Cardiac fibroblast (primary cell): ENCODE results near the gene CADM2.

ENCODE experiments used
- DNase-seq, 2 donors: peaks; one replicate each; pipeline versions ENCODE4 v3.0.0 to v3.0.0-alpha.2; 2010; ENCODE audit warnings: low read depth in 2 of 2
- H3K4me3 ChIP-seq, 2 donors: replicated peaks in 1 of 2; 1 replicate in 1 of 2; 2 replicates in 1 of 2; pipeline ENCODE4 v1.5.1; 2011; ENCODE audit warnings: low read depth in 2 of 2, low read length in 2 of 2, mild to moderate bottlenecking in 2 of 2, moderate library complexity in 1 of 2
- TF ChIP-seq, protein P1 (sequence below): IDR thresholded peaks from one replicate; pipeline ENCODE4 v1.5.1; 2011; ENCODE audit warnings: low read depth, mild to moderate bottlenecking, low read length, inconsistent platforms

CADM2 gene

DNA sequence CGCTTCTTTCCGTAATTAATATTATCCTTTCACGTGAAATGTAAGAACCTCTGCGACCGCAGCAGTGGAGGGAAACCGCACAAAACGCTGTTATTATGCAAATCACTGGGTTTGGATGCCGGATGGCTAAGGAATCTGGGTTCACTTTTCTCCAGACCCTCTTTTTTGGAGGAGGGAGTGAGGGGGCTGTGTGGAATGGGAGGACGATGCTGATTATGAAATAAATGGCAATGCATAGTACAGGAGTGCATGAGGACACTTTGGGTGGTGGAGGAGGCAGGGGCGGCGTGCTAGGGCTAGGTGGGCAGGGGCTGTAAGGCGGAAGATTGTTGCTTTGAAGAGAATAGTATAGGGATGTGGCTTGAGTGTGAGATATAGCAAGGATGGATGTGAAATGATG, 1.8 kb downstream of the CADM2 start:
- TF ChIP-seq, protein P1, sequence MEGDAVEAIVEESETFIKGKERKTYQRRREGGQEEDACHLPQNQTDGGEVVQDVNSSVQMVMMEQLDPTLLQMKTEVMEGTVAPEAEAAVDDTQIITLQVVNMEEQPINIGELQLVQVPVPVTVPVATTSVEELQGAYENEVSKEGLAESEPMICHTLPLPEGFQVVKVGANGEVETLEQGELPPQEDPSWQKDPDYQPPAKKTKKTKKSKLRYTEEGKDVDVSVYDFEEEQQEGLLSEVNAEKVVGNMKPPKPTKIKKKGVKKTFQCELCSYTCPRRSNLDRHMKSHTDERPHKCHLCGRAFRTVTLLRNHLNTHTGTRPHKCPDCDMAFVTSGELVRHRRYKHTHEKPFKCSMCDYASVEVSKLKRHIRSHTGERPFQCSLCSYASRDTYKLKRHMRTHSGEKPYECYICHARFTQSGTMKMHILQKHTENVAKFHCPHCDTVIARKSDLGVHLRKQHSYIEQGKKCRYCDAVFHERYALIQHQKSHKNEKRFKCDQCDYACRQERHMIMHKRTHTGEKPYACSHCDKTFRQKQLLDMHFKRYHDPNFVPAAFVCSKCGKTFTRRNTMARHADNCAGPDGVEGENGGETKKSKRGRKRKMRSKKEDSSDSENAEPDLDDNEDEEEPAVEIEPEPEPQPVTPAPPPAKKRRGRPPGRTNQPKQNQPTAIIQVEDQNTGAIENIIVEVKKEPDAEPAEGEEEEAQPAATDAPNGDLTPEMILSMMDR: no peak
- DNase-seq: no peak
- H3K4me3 ChIP-seq: no peak overlapping the region

DNA sequence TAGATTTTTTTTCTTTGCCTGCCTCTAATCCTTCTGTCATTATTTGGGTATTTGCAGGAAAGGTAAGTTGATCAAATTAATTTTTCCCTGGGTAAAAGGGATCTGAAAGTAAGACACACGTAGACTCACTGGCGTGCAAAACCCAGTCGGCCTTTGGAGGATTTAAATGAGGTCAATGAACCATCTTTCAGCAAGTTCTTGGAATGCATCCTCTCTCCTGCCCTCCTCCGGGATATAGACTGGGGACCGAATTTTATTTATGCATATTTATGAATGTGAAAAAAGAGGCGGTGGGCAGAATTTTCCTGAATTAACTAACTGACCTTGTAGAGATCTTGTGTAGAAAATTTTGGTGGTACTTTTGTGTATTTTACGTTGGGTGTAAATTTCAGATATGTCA, 2.2 kb downstream of the CADM2 start:
- no peak overlapping the region for H3K4me3 ChIP-seq
- no peak for DNase-seq
- TF ChIP-seq, protein P1: no peak

DNA sequence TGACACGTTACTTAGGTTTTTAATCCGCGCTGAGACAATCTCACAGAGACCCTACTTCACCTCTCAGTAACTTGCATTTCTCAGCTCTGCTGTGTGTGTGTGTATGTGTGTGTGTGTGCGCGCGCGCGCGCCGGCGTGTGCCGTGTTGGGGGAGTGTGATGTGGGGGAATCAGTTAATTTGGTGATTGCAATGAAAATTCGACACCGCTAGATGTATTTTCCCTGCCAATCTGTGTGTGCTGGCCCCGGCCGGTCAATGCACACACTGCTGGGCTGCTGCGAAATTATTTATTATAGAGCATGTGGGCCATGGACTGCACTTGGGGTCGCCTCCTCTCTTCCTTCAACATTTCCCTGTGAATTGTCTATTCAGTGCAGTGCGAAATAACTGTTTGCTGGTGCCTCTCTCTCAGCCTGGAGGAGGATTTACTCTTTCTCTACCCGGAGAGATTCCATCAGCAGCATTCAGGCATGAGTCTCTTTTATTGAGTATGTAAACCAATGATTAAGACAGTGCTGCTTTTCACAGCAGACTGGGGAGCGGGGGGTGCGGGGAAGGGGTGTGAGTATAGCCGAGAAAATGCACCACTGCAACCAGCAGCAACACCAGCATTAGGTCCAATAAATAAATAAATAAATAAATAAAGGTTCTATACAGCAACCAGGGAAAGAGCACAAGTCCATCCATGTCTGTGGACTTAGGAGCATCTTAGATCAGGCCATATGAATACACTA, 2.9 kb downstream of the CADM2 start:
- DNase-seq: no peak
- no peak overlapping the region for H3K4me3 ChIP-seq
- TF ChIP-seq, protein P1: no peak

DNA sequence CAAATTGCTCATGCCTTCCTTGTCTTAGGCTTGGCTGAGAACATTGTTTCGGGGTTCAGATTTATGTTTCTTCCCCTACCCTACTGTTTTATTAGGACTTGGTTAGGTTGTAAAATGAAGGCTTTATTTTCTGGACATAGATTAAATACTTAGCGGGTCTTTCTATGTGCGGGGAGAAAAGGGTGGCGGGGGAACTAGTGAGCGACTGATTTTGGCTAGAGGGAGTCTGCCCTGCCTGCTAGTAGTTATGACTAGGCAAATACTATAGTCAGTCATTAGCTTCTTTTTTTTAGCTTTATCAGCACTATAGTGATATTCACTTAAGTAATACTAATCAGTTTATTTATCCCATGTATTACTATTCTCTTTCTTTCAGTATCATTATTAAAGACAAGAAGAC, 3.6 kb downstream of the CADM2 start:
- TF ChIP-seq, protein P1: no peak
- no peak overlapping the region for H3K4me3 ChIP-seq
- DNase-seq: no peak

DNA sequence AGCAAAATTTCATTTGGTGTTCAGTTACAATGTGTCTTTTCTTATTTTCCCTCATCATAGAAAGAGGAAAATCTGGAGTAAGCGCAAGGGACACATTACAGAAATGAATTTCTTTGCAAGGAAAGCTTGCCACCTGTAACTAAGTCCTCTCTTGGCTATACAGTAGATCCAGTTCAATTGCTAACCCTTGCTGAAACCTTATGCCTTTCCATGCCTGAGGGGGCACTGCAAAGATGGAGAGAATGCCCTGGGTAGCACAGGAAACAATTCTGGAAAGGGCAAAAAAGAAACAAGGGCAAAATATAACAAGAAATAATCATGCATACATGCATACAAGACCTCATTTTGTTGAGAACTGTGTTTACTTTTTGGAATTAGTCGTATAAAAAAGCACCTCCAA, 4.3 kb downstream of the CADM2 start:
- TF ChIP-seq, protein P1: no peak
- no peak overlapping the region for H3K4me3 ChIP-seq
- DNase-seq: no peak

DNA sequence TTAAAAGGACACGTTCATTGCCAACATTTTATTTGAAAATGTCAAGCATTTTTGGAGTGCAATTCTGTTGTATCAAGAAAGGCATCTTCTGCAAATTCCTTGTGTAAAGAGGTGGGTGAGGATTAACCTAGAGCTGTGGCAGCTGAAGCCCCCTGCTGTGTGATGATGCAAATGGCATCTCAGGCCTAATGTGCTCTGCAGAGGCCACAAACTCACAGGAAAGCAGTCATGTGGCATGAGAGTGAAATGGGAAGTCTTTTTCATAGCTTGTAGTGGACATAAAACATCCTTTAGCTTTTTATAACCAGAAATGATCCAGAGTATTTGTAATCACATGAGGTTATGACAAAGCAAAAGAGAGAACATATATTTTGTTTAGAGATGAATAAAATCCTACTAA, 6.4 kb downstream of the CADM2 start:
- TF ChIP-seq, protein P1: no peak
- DNase-seq: no peak
- H3K4me3 ChIP-seq: no peak overlapping the region
